ENCODE results near the gene SCN8A. TPM values are rescaled to one million over a fixed set of nuclear protein-coding genes. Genes with fewer than 3 reads are reported as not detected.
A peak's percentile ranks its signal among the peaks of the same experiment; 100 is the strongest.

The SCN8A gene
- total RNA-seq, 1 experiment from 2014 or later, result 5.4 TPM

DNA sequence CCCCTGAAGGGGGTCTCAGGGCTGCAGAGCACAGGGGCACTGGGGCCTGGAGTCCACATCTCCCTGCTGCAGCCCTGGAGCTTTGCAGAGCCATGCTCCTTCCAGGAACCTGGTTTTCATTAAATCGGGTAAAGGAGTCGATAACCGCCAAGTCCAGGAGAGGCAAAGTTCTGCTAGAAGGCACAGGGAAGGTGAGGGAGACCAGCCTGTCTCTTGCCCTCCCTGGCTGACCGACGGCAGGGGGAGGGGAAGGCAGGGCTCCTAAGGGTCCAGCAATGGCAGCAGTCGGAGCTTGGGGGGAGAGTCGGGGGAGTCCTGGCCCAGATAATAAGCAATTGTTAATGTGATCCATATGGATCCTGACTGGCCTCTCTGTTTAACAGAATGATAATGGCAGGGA lies 254.4 kb downstream of the SCN8A start:
- DNase-seq (ENCODE audit: low spot score), result no peak
- ChIA-PET POLR2A (ENCODE audit: low non-redundant PET) (no interaction called here), CTCF (no interaction called here)
- H3K36me3 ChIP-seq (ENCODE audit: insufficient read depth, low read length, poor library complexity, severe bottlenecking), result no peaks in the 10 kb centered on the region
- no TSS peak for BruUV-seq (replicated peaks)
- peaks cover 6% of the 10 kb centered on the region for H3K4me1 ChIP-seq (ENCODE audit: insufficient read depth, low read length, poor library complexity, severe bottlenecking)
- no peak overlapping the region for H3K27ac ChIP-seq (ENCODE audit: low read depth, low read length, poor library complexity, severe bottlenecking)
- intact Hi-C loops (cut with micrococcal nuclease; ENCODE audit: unreplicated experiment), result no loop called here
- no peaks in the 10 kb centered on the region for H3K9me3 ChIP-seq (ENCODE audit: low read depth, low read length, poor library complexity, severe bottlenecking)
- peaks cover 19% of the 10 kb centered on the region for H3K27me3 ChIP-seq (replicated peaks; ENCODE audit: insufficient read depth, low read depth, low read length, poor library complexity)
- TF ChIP-seq, protein P1, sequence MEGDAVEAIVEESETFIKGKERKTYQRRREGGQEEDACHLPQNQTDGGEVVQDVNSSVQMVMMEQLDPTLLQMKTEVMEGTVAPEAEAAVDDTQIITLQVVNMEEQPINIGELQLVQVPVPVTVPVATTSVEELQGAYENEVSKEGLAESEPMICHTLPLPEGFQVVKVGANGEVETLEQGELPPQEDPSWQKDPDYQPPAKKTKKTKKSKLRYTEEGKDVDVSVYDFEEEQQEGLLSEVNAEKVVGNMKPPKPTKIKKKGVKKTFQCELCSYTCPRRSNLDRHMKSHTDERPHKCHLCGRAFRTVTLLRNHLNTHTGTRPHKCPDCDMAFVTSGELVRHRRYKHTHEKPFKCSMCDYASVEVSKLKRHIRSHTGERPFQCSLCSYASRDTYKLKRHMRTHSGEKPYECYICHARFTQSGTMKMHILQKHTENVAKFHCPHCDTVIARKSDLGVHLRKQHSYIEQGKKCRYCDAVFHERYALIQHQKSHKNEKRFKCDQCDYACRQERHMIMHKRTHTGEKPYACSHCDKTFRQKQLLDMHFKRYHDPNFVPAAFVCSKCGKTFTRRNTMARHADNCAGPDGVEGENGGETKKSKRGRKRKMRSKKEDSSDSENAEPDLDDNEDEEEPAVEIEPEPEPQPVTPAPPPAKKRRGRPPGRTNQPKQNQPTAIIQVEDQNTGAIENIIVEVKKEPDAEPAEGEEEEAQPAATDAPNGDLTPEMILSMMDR (conservative IDR thresholded peaks at IDR 0.05; ENCODE audit: low read depth, low read length), result no peak
- TF ChIP-seq EZH2 (IDR thresholded peaks at IDR 0.05; ENCODE audit: borderline replicate concordance, low read depth, low read length, poor library complexity, severe bottlenecking), result no peak
- H3K4me3 ChIP-seq (ENCODE audit: low read depth, low read length, poor library complexity, severe bottlenecking), result no peak overlapping the region

DNA sequence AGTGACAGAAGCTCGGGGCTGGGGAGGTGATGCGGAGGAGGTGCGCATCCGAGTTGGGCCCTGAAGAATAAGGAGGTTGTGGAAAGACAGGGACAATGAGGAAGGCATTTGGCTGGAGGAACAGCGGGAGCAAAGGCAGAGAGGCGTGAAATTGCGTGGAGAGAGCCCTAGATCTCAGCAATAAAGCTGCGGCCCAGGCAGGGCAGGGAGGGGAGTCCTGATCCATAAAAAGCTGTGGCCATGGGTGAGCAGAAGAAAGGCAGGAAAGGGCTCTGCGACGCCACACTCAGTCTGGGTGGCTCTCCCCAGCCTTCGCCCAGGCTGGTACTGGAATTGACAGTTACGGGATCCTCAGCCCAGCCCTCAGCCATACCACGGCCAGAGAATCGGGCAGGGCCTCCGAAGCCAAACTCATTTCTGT lies 255.2 kb downstream of the SCN8A start:
- peaks cover 19% of the 10 kb centered on the region for H3K27me3 ChIP-seq (replicated peaks; ENCODE audit: insufficient read depth, low read depth, low read length, poor library complexity)
- CTCF ChIA-PET, result no interaction called here

DNA sequence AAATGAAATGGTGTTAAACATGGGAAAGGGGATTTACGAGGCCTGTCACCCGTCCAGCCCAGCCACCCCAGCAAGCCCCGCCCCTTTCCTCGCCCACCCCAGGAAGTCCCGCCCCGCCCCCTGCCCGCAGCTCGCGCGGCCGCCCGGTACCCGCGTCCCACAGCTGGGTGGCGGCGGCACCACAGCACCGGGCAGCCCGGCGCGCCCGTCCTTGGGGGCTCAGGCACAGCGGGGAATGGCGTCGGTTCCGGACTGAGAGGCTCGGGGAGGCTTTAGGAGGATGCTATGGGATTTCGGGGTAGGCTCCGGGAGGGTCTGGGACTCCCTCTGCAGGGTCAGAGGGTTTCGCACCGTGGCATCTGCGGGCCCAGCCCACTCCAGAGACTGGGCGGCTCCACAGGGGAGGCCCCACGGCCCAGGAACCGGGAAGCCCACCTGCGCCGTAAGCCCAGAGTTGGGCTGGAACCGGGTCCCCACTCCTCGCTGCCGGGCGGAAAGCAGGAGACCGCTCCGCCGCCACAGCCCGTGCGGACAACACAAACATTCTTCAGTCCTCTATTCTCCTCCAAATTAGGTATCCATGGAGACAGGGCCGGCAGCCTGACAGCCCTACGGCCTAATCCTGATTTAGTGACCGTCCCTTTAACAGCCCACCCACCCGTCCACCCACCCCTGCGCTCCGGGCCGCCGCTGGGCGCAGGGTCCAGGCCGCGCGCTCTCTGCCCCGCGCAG lies 256.0 kb downstream of the SCN8A start:
- DNase-seq (ENCODE audit: low spot score), result peak; percentile 44
- Histone ChIP-seq H3K27ac (ENCODE audit: low read depth, low read length, poor library complexity, severe bottlenecking) (no peak overlapping the region), H3K4me1 (ENCODE audit: insufficient read depth, low read length, poor library complexity, severe bottlenecking) (peaks cover 6% of the 10 kb centered on the region), H3K9me3 (ENCODE audit: low read depth, low read length, poor library complexity, severe bottlenecking) (no peaks in the 10 kb centered on the region), H3K36me3 (ENCODE audit: insufficient read depth, low read length, poor library complexity, severe bottlenecking) (no peaks in the 10 kb centered on the region), H3K4me3 (ENCODE audit: low read depth, low read length, poor library complexity, severe bottlenecking) (peak overlapping the region; percentile 52), H3K27me3 (replicated peaks; ENCODE audit: insufficient read depth, low read depth, low read length, poor library complexity) (peaks cover 17% of the 10 kb centered on the region)
- TF ChIP-seq, protein P1 (conservative IDR thresholded peaks at IDR 0.05; ENCODE audit: low read depth, low read length), result no peak
- TF ChIP-seq EZH2 (IDR thresholded peaks at IDR 0.05; ENCODE audit: borderline replicate concordance, low read depth, low read length, poor library complexity, severe bottlenecking), result no peak
- intact Hi-C loops (cut with micrococcal nuclease; ENCODE audit: unreplicated experiment), result no loop called here
- no TSS peak for BruUV-seq (replicated peaks)
- ChIA-PET CTCF (interaction anchor here (0.6 kb wide), 1 partner anchor 274 kb away, joined by 5 read pairs; no protein-coding TSS in a partner anchor), POLR2A (ENCODE audit: low non-redundant PET) (no interaction called here)

More for the DNA sequence above, 255.2 kb downstream of the SCN8A start:
- POLR2A ChIA-PET (ENCODE audit: low non-redundant PET), result no interaction called here
- intact Hi-C loops (cut with micrococcal nuclease; ENCODE audit: unreplicated experiment), result no loop called here
- no peak overlapping the region for H3K27ac ChIP-seq (ENCODE audit: low read depth, low read length, poor library complexity, severe bottlenecking)
- peaks cover 6% of the 10 kb centered on the region for H3K4me1 ChIP-seq (ENCODE audit: insufficient read depth, low read length, poor library complexity, severe bottlenecking)
- no TSS peak for BruUV-seq (replicated peaks)
- H3K36me3 ChIP-seq (ENCODE audit: insufficient read depth, low read length, poor library complexity, severe bottlenecking), result no peaks in the 10 kb centered on the region
- H3K9me3 ChIP-seq (ENCODE audit: low read depth, low read length, poor library complexity, severe bottlenecking), result no peaks in the 10 kb centered on the region
- DNase-seq (ENCODE audit: low spot score), result no peak
- TF ChIP-seq, protein P1 (conservative IDR thresholded peaks at IDR 0.05; ENCODE audit: low read depth, low read length), result no peak
- no peak for TF ChIP-seq EZH2 (IDR thresholded peaks at IDR 0.05; ENCODE audit: borderline replicate concordance, low read depth, low read length, poor library complexity, severe bottlenecking)
- H3K4me3 ChIP-seq (ENCODE audit: low read depth, low read length, poor library complexity, severe bottlenecking), result no peak overlapping the region

Data from A673 (cell line).